GM12875 (cell line): ENCODE measurements around the gene PRKCI.
"Not testable (repeated sequence)": the region's sequence is repeated elsewhere in the genome, so short reads cannot be mapped to it uniquely, and the experiment has no call there.

ENCODE experiments used
- H3K4me3 ChIP-seq: one replicate; pipeline ENCODE4 v1.5.1; 2011; ENCODE audit warnings: low read depth, low read length, control low read depth
- CTCF ChIP-seq: IDR thresholded peaks from 2 replicates; pipeline ENCODE4 v1.5.1; 2011; ENCODE audit warnings: low read depth, mild to moderate bottlenecking, control low read depth, inconsistent platforms, low read length, moderate library complexity, borderline replicate concordance; ENCODE audit not compliant: insufficient read depth

The PRKCI gene

GRCh38 chr3:170321321-170322034 lies 99.3 kb downstream of the PRKCI start:
- H3K4me3 ChIP-seq, result no peak overlapping the region
- TF ChIP-seq CTCF, result no peak

GRCh38 chr3:170322566-170323269 lies 100.5 kb downstream of the PRKCI start:
- H3K4me3 ChIP-seq, result no peak overlapping the region
- no peak for TF ChIP-seq CTCF

GRCh38 chr3:170323331-170323730 lies 101.1 kb downstream of the PRKCI start:
- TF ChIP-seq CTCF, result no peak
- no peak overlapping the region for H3K4me3 ChIP-seq

DNA sequence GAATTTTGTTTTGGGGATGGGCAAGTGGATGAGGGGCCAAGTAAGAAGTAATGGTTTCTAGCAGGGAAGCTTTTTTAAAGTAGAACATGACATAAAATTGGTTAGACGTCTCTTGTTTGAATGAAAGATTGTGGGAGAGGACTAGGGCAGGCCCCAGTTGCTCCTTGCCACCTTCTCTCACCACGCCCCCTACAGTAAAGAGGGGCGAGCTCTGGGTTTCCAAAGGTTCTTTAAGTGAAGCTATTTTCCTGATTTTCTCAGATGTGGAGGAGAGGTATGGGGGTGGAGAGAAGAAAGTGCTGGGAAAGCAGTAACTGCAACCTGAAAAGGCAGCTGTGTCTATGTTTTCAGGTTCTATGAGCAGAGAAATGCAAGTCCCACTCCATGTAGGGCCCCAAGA lies 102.7 kb downstream of the PRKCI start:
- no peak for TF ChIP-seq CTCF

DNA sequence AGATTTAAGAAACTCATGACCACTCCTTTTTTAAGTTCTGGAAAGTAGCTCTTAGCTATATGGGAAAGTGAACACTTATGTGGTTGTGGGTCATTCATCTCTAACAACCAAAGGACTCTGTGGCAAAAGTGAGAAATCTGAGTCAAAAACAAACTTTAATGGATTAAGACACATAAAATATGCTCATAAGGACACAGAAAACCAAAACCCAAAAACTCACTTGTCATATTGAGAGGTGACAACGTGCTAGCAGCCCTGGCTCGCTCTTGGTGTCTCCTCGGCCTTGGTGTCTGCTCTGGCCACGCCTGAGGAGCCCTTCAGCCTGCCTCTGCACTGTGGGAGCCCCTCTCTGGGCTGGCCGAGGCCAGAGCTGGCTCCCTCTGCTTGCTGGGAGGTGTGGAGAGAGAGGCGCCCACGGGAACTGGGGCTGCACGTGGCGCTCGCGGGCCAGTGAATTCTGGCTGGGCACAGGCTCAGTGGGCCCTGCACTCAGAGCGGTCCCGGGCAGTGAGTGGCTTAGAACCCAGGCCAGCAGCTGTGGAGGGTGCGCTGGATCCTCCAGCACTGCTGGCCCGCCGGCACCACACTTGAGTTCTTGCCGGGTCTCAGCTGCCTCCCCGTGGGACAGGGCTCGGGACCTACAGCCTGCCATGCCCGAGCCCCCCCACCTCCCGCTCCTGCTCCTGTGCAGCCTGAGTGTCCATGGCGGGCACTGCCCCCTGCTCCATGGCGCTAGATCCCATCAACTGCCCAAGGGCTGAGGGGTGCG lies 105.0 kb downstream of the PRKCI start:
- H3K4me3 ChIP-seq, result no peak overlapping the region
- TF ChIP-seq CTCF, result no peak

More for the DNA sequence above, 102.7 kb downstream of the PRKCI start:
- no peak overlapping the region for H3K4me3 ChIP-seq

GRCh38 chr3:170327868-170328548 lies 105.8 kb downstream of the PRKCI start:
- not testable (repeated sequence) for H3K4me3 ChIP-seq

- H3K4me3 ChIP-seq, result no peak overlapping the region
- TF ChIP-seq CTCF, result no peak
Observed at GRCh38 chr3:170330366-170330765, 108.1 kb downstream of the PRKCI start.
